Testis (tissue), 2 donors: ENCODE data around the gene MAMDC2.

Source experiments
- POLR2A ChIP-seq: fragments of 450-650 bp; IDR thresholded peaks from one replicate; pipeline ENCODE4 v1.6.1; 2017; ENCODE audit warnings: antibody characterized with exemption, mild to moderate bottlenecking, moderate library complexity
- TF ChIP-seq, protein P1 (sequence below), 3 experiments: fragments of 450-650 bp in 2 of 3; fragments of 200-600 bp in 1 of 3; sonication (generic) in 1 of 3; IDR thresholded peaks; one replicate each; pipeline ENCODE4 v1.5.1; 2016 to 2019; ENCODE audit warnings: antibody characterized with exemption in 3 of 3, mild to moderate bottlenecking in 2 of 3, moderate library complexity in 1 of 3

DNA sequence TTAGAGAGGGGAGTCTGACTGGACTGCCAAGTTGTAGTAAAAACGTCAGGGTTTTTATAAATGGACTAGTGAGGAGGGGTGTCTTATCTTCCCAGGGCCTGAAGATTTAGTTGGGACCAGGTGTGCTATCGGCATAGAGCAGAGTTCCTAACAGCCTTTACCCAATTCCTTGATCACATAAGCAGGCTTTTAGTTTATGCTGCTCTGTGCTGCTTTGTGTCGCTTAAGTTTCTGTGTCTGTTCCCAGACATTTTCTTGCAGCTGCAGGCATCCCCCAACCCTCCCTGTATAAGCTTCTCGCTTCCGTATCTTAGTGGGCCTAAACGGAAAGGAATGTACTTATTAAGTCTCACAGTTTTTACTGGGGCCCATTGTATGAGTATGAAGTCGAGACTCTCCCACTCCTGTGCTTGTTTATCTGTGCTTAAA, 212.5 kb downstream of the MAMDC2 start:
- TF ChIP-seq, protein P1, sequence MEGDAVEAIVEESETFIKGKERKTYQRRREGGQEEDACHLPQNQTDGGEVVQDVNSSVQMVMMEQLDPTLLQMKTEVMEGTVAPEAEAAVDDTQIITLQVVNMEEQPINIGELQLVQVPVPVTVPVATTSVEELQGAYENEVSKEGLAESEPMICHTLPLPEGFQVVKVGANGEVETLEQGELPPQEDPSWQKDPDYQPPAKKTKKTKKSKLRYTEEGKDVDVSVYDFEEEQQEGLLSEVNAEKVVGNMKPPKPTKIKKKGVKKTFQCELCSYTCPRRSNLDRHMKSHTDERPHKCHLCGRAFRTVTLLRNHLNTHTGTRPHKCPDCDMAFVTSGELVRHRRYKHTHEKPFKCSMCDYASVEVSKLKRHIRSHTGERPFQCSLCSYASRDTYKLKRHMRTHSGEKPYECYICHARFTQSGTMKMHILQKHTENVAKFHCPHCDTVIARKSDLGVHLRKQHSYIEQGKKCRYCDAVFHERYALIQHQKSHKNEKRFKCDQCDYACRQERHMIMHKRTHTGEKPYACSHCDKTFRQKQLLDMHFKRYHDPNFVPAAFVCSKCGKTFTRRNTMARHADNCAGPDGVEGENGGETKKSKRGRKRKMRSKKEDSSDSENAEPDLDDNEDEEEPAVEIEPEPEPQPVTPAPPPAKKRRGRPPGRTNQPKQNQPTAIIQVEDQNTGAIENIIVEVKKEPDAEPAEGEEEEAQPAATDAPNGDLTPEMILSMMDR (IDR thresholded peaks at IDR 0.05) = no peak
- no peak for TF ChIP-seq POLR2A
